Activated T-helper 1 cell treated with anti-CD3 and anti-CD28 coated beads, Interleukin-2, amount 50 U/mL, for 16 hours (primary cell): ENCODE measurements around the gene ALPG.

ENCODE experiments used
- DNase-seq, 2 donors: peaks; one replicate each; pipeline ENCODE4 v3.0.0-alpha.2; 2020; ENCODE audit warnings: low read depth in 1 of 2, low spot score in 1 of 2

ALPG gene

DNA sequence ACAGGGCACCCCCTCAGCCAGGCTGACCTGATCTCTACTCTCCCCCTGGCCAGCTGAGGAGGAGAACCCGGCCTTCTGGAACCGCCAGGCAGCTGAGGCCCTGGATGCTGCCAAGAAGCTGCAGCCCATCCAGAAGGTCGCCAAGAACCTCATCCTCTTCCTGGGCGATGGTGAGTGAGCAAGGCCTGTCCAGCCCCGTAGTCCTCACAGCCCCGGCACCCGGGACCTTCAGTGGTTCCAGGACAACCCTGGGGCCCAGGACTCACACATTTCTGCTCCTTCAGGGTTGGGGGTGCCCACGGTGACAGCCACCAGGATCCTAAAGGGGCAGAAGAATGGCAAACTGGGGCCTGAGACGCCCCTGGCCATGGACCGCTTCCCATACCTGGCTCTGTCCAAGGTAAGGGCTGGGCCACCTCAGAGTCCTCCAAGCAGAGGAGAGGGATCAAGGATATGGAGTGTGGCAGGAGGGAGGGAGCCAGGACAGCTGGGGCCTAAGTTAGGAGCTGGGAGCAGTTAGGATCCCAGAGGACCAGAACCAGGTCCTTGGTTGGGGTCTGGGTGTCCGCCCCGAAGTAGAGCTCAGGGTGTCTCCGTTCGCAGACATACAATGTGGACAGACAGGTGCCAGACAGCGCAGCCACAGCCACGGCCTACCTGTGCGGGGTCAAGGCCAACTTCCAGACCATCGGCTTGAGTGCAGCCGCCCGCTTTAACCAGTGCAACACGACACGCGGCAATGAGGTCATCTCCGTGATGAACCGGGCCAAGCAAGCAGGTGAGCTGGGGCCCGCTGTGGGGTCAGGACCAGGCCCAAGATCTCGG lies 49.9 kb downstream of the ALPG start:
- no peak for DNase-seq

DNA sequence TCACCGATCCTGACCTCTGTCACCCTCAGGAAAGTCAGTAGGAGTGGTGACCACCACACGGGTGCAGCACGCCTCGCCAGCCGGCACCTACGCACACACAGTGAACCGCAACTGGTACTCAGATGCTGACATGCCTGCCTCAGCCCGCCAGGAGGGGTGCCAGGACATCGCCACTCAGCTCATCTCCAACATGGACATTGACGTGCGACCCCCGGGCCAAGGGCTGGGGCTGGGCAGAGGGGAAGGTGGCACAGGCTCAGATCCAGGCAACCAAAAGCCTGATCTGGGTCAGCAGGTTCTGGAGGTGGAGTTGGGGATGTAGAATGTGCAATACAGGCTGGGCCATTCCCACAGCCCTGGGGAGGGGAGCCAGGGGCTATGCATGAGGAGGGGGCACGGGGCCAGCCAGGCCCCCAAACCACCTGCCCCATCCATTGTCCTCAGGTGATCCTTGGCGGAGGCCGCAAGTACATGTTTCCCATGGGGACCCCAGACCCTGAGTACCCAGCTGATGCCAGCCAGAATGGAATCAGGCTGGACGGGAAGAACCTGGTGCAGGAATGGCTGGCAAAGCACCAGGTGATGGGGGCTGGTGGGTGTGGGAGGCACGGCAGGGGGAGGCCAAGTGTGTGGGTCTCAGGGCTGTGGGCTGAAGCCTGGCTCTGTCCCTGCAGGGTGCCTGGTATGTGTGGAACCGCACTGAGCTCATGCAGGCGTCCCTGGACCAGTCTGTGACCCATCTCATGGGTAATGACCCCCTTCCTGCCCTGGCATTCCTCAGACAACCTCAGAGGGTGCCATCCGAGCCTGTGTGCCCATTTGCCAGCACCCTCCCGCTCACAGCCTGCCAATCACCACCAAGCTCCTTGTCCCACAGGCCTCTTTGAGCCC lies 50.7 kb downstream of the ALPG start:
- no peak for DNase-seq

DNA sequence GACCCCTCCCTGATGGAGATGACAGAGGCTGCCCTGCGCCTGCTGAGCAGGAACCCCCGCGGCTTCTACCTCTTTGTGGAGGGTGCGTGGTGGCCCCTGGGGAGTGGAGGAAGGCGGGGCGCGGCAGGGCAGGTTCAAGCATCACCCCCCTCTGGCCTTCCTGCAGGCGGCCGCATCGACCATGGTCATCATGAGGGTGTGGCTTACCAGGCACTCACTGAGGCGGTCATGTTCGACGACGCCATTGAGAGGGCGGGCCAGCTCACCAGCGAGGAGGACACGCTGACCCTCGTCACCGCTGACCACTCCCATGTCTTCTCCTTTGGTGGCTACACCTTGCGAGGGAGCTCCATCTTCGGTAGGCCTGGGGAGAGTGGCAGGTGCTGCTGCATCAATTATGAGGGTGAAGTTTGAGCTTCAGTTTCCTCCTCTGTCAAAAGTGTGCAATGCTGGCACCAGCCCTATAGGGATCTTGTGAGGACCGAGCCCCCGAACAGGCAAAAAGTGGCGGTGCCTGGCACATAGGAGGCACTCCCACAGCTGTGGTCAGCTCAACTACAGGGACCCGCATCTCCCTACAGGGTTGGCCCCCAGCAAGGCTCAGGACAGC lies 51.5 kb downstream of the ALPG start:
- DNase-seq = no peak

DNA sequence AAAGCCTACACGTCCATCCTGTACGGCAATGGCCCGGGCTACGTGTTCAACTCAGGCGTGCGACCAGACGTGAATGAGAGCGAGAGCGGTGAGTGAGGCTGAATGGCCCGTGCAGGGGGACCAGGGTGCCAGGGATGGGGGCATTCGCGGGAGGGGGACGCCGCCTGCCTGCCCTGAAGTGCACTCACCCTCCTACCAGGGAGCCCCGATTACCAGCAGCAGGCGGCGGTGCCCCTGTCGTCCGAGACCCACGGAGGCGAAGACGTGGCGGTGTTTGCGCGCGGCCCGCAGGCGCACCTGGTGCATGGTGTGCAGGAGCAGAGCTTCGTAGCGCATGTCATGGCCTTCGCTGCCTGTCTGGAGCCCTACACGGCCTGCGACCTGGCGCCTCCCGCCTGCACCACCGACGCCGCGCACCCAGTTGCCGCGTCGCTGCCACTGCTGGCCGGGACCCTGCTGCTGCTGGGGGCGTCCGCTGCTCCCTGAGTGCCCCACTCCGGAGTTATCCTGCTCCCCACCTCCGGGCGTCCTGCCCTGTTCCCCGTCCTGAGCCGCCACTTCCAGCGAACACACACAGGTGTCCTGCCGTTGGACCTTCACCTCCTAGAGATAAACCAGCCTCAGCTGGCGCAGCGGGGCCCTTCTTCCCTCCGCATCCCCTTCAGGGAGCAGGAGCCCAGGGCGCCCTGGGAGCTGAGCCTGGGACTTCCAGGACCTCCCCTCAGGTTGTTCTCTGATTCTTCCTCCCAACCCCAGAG lies 52.2 kb downstream of the ALPG start:
- no peak for DNase-seq

- no peak for DNase-seq
Measured at GRCh38 chr2:232459419-232460035, 52.9 kb downstream of the ALPG start.

DNA sequence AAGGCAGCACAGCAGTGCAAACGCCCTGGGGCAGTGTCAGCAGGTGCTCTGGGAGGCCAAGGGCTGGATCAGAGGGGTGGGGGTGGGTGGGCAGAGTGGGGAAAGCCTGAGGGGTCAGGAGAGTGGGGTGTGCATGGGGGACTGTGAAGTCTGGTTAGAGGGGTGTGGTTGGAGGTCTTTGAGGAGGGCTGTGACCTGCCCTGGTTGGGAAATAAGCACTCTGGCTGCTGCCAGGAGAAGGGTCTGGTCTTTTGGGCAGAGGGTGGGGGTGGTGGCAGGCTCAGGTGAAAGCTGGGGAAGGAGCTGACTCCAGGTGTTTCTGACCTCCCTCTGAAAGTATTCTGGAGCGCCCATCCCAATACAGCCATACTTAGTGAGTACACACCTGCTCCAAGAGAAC lies 53.5 kb downstream of the ALPG start:
- no peak for DNase-seq
